ENCODE measurements around the gene RAD51B. TPM values are rescaled to one million over a fixed set of nuclear protein-coding genes. Genes with fewer than 3 reads are reported as not detected.

The RAD51B gene
- total and polyA plus RNA-seq, 8 donors = 10.8 to 18.3 (median 14.1) TPM

DNA sequence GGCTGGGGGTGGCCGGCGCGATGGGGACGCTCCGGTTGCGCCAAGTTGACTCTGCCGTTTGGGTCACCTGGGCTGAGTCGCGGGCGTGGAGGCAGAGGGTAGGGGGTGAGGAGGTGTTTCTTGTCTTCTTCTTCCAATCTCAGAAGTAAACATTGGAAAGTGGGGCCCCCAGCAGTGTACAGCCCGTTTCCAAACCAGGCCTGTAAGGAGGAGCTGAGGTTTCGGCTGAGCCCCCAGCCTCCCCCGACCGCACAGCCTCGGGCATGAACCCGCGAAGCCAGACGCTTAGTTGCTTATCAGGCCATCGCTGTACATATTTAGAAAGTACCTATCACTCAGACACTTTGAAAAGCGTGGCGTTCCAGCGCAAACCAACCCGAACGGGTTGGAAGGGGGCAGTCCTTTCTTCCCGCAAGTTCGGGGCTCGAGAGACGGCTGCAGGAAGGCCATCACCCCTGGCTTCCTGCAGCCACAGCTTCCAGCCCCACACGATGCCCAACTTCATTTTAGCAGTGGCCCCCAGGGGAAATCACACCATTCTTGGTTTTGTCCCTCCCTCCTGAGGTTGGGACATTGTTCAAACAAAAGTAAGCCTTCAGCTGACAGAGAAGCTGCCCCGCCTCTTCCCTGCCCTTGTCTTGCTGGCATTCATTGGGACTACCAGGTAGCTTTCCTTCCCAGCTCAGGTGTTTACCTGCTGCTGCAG lies 809.2 kb downstream of the RAD51B start:
- peak; percentile 80 for ATAC-seq
- Histone ChIP-seq H3K27me3 (peaks cover 0 to 19% of the 10 kb centered on the region in 2 donors), H3K4me3 (peak overlapping the region in 1 of 2 donors; percentile 26), H3K4me1 (peaks cover 9 to 25% of the 10 kb centered on the region in 2 donors), H3K27ac (peak overlapping the region; percentile 76 to 83), H3K36me3 (no peaks in the 10 kb centered on the region), H3K9me3 (no peaks in the 10 kb centered on the region)
- no peak for DNase-seq
- TF ChIP-seq, protein P1, sequence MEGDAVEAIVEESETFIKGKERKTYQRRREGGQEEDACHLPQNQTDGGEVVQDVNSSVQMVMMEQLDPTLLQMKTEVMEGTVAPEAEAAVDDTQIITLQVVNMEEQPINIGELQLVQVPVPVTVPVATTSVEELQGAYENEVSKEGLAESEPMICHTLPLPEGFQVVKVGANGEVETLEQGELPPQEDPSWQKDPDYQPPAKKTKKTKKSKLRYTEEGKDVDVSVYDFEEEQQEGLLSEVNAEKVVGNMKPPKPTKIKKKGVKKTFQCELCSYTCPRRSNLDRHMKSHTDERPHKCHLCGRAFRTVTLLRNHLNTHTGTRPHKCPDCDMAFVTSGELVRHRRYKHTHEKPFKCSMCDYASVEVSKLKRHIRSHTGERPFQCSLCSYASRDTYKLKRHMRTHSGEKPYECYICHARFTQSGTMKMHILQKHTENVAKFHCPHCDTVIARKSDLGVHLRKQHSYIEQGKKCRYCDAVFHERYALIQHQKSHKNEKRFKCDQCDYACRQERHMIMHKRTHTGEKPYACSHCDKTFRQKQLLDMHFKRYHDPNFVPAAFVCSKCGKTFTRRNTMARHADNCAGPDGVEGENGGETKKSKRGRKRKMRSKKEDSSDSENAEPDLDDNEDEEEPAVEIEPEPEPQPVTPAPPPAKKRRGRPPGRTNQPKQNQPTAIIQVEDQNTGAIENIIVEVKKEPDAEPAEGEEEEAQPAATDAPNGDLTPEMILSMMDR (IDR thresholded peaks at IDR 0.05) = no peak
- intact Hi-C loops (cut with DNase I) = no loop called here

DNA sequence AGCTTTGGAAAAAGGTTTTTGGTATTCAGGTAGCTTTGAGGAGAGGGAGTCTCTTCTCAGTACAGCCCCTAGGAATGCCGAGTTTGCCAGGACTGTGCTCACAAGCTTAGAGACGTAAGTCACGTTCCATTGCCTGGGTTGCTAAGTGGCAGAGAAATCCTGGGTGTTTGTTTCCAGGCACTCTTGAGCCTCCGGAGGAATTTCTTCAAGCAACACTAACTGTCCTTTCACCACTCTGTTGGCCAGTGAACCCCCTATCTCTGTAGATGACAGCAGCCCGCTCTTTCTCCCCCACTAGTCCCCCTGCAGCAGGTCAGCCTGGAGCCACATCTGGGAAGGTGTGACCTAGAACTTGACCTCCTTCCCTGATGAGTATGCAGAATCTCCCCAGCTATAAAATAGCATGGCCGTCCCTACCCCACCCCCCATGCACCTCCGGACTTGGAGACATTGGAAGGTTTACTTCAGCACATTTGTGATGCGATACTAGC lies 810.5 kb downstream of the RAD51B start:
- intact Hi-C loops (cut with DNase I) = no loop called here
- peaks cover 0 to 19% of the 10 kb centered on the region in 2 donors for H3K27me3 ChIP-seq
- TF ChIP-seq, protein P1 (IDR thresholded peaks at IDR 0.05) = no peak
- H3K4me1 ChIP-seq = peaks cover 12 to 25% of the 10 kb centered on the region in 2 donors
- H3K27ac ChIP-seq = peak overlapping the region; percentile 41 to 83
- H3K36me3 ChIP-seq = no peaks in the 10 kb centered on the region
- H3K4me3 ChIP-seq = no peak overlapping the region
- DNase-seq (no peak), ATAC-seq (peak; percentile 23)
- H3K9me3 ChIP-seq = no peaks in the 10 kb centered on the region

DNA sequence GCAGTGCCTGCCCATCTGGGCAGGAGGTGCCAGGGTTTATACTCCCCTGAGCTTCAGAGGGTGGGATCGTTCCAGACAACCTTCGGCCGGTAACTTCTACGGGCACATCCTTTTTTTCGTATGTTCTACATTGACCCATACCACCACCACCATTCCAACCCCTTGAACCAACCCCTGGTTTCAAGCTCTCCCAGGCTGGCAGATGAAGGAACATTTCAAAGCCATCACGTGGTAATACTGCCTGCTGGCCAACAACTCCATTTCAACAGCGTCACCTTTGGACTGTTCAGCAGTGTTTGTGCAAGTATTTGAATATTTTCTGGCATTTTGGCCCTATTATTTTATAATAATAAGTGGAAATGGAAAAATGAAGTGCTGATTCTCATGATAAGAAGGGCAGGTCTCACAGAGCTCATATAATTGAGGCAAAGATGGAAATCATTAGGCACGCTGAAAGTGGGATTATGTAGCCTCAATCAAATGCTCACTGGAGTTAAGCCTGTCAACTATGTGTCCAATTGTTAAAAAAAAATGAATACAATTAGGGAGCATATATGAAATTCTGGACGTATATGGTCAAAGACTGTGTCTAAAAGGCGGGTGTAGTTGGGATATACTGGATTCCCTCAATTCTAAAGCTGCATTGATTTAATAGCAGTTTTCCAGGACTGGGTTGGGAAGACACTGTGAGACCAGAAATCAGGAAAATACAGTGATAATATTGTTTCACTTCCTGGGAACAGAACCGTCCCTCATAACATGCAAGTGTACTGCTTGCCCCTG lies 811.2 kb downstream of the RAD51B start:
- TF ChIP-seq, protein P1 (IDR thresholded peaks at IDR 0.05) = no peak
- Histone ChIP-seq H3K4me3 (no peak overlapping the region), H3K27ac (no peak overlapping the region), H3K4me1 (peaks cover 12 to 23% of the 10 kb centered on the region in 2 donors), H3K36me3 (no peaks in the 10 kb centered on the region), H3K9me3 (no peaks in the 10 kb centered on the region), H3K27me3 (peaks cover 0 to 19% of the 10 kb centered on the region in 2 donors)
- intact Hi-C loops (cut with DNase I) = no loop called here
- DNase-seq (peak in 1 of 4 donors; percentile 68), ATAC-seq (no peak)

DNA sequence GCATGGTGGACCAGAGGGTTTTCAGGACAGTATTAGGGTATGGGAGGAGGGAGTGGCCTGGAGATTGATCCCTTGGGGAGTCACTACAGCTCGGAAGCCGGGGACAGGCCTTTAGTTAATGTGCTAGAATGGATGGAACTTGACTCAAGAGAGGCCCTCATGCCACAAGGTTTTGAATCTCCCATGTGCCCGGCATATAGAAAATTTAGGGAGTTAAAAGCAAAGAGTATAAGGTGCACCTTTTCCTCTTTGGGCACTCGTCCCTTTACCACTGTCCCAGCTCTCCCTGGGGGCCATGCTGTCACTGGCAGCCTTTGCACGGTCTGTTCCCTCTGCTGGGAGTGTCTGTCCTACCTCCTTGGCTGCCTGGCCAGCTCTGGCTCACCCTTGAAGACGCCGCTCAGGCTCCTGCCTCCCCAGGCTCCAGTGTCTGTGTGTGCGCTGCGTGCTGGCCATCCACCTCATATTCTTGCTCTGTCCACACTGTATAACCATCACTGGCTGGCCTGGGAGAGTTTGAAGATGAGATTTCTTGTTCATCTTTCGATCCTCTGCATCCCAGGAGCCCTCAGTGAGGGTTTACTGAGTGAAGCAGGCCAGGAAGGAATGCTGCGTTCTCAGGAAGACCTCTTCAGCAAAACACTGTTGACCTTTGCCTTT lies 811.9 kb downstream of the RAD51B start:
- TF ChIP-seq, protein P1 (IDR thresholded peaks at IDR 0.05) = no peak
- Histone ChIP-seq H3K4me3 (no peak overlapping the region), H3K36me3 (no peaks in the 10 kb centered on the region), H3K27me3 (peaks cover 0 to 19% of the 10 kb centered on the region in 2 donors), H3K4me1 (peaks cover 12 to 23% of the 10 kb centered on the region in 2 donors), H3K27ac (peak overlapping the region in 1 of 2 donors; percentile 39), H3K9me3 (no peaks in the 10 kb centered on the region)
- DNase-seq = no peak
- no peak for ATAC-seq
- intact Hi-C loops (cut with DNase I) = no loop called here

All from left lung (tissue), 10 donors.